HG02610 (cell line): Measurements from ENCODE around the gene SMCO4.
A peak's percentile ranks its signal among the peaks of the same experiment; 100 is the strongest.
"Not testable (repeated sequence)": the region's sequence is repeated elsewhere in the genome, so short reads cannot be mapped to it uniquely, and the experiment has no call there.

Source experiments
- ATAC-seq: cut with Tn5 transposase; IDR thresholded peaks from one replicate; pipeline ENCODE4 v1.9.1; 2021; ENCODE audit warnings: mild to moderate bottlenecking, moderate library complexity; ENCODE audit not compliant: unreplicated experiment

Gene SMCO4

GRCh38 chr11:93481279-93481678, 61.9 kb downstream of the SMCO4 start:
- no peak for ATAC-seq

GRCh38 chr11:93480756-93481155, 62.4 kb downstream of the SMCO4 start:
- ATAC-seq: no peak

- no peak for ATAC-seq
Measured at GRCh38 chr11:93480256-93480655, 62.9 kb downstream of the SMCO4 start.

- ATAC-seq: no peak
Measured at GRCh38 chr11:93478841-93479240, 64.3 kb downstream of the SMCO4 start.

GRCh38 chr11:93477684-93478234, 65.4 kb downstream of the SMCO4 start:
- no peak for ATAC-seq

- ATAC-seq: no peak
Measured at GRCh38 chr11:93476796-93477195, 66.4 kb downstream of the SMCO4 start.

GRCh38 chr11:93474123-93474522, 69.1 kb downstream of the SMCO4 start:
- ATAC-seq: no peak

GRCh38 chr11:93468290-93468689, 74.9 kb downstream of the SMCO4 start:
- no peak for ATAC-seq

- ATAC-seq: no peak
Measured at GRCh38 chr11:93467054-93467453, 76.1 kb downstream of the SMCO4 start.

- ATAC-seq: no peak
Measured at GRCh38 chr11:93464927-93465540, 78.2 kb downstream of the SMCO4 start.

GRCh38 chr11:93463666-93464065, 79.5 kb downstream of the SMCO4 start:
- ATAC-seq: not testable (repeated sequence)

- ATAC-seq: no peak
Measured at GRCh38 chr11:93458286-93458685, 84.9 kb downstream of the SMCO4 start.

- no peak for ATAC-seq
Measured at GRCh38 chr11:93444617-93445073, 98.5 kb downstream of the SMCO4 start.

GRCh38 chr11:93443232-93443631, 100.0 kb downstream of the SMCO4 start:
- not testable (repeated sequence) for ATAC-seq

- ATAC-seq: peak; percentile 64
Measured at GRCh38 chr11:93432247-93432646, 110.9 kb downstream of the SMCO4 start.
